Activated T-helper 17 cell treated with anti-CD3 and anti-CD28 coated beads, Interleukin-2, amount 50 U/mL, for 72 hours (primary cell): ENCODE results near the gene OR4Q2. TPM values are rescaled to one million over a fixed set of nuclear protein-coding genes. Genes with fewer than 3 reads are reported as not detected.
A peak's percentile ranks its signal among the peaks of the same experiment; 100 is the strongest.
"Not testable (repeated sequence)": the region's sequence is repeated elsewhere in the genome, so short reads cannot be mapped to it uniquely, and the experiment has no call there.

Source experiments
- ATAC-seq: fragments of 150-1000 bp; cut with Tn5 transposase; replicated peaks from 2 replicates; pipeline ENCODE4 v1.10.0; 2021; ENCODE audit warnings: mild to moderate bottlenecking, moderate library complexity
- H3K27ac Mint-ChIP-seq: one replicate; pipeline ENCODE4 v1.8.0; 2022; ENCODE audit warnings: mixed read lengths
- H3K27me3 Mint-ChIP-seq: one replicate; pipeline ENCODE4 v1.8.0; 2022; ENCODE audit warnings: mixed read lengths
- H3K36me3 Mint-ChIP-seq: one replicate; pipeline ENCODE4 v1.8.0; 2022; ENCODE audit warnings: low read depth, mild to moderate bottlenecking, mixed read lengths
- H3K4me1 Mint-ChIP-seq: one replicate; pipeline ENCODE4 v1.8.0; 2022; ENCODE audit warnings: mixed read lengths
- H3K4me3 Mint-ChIP-seq: one replicate; pipeline ENCODE4 v1.8.0; 2022; ENCODE audit warnings: mild to moderate bottlenecking, mixed read lengths
- H3K9me3 Mint-ChIP-seq: one replicate; pipeline ENCODE4 v1.8.0; 2022; ENCODE audit warnings: mixed read lengths
- total RNA-seq, 2 donors: library from RNA; stranded (reverse); gene quantifications; one replicate each; pipeline ENCODE4 v1.2.3, GENCODE V29; 2022

OR4Q2 gene
- not detected for total RNA-seq

DNA sequence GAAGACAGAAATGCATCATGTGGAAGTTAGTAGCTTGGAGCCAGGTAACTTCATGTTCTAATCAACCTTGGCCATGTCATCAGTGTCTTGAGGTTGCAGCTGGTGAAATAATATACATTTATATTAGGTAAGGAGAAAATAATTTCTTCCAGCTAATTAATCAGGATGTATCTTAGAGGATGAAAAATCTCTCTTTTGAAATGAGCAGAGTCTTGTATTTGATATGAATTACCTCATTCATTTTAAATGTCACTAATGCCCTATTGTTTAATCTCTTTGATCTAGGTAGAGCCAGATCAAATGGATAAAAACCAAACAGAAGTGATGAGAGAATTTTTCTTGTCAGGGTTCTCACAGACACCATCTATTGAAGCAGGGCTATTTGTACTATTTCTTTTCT is at the start of gene OR4Q2:
TSS of gene OR4Q2 (plus strand) at position 301 of the 400 bp plus-strand sequence.
- no peak for ATAC-seq
- peaks cover 3% of the 10 kb centered on the region for H3K9me3 Mint-ChIP-seq
- H3K4me3 Mint-ChIP-seq: no peak within 1 kb of the TSS
- no peaks in the 10 kb centered on the region for H3K4me1 Mint-ChIP-seq
- H3K36me3 Mint-ChIP-seq: no peaks in the 10 kb centered on the region
- H3K27ac Mint-ChIP-seq: no peak within 1 kb of the TSS
- H3K27me3 Mint-ChIP-seq: no peaks in the 10 kb centered on the region

DNA sequence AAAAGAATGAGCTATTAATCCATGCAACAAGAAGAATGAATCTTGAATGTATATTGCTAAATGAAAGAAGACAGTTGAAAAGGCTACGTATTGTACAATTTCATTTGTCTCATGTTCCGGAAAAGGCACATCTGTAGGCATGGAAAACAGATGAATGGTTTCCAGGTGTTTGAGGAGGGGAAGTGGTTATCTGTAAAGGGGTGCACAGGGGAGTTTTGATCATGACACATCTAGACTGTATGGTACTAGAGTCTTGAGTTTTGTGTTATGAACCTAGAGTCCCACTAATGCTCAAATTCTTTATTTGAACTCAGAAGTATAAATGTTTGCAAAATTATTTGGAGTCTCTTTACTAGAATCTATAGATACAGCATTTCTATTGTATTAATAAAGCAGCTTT is 32.2 kb upstream of the OR4Q2 start:
- not testable (repeated sequence) for H3K4me3 Mint-ChIP-seq, ATAC-seq, H3K9me3 Mint-ChIP-seq, H3K36me3 Mint-ChIP-seq, H3K4me1 Mint-ChIP-seq, H3K27ac Mint-ChIP-seq, H3K27me3 Mint-ChIP-seq

DNA sequence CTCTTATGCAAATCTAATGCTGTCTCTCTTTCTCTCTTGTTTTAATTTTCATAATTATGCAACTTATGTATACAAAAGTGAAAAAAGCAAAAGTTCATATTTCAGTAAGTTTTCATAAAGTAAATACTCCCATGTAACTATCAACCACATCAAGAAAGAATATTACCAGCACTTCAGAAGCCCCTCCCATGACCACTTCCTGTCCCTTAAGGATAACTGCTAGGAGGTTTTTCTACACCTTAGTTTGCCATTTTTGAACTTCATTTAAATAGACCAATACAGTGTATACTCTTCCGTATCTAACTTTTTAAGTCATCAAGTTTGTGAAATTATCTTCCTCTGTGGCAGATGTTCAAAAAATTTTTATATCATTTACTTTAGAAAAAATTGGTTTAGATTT is 27.1 kb upstream of the OR4Q2 start:
- H3K4me1 Mint-ChIP-seq: peaks cover 14% of the 10 kb centered on the region
- peak; percentile 51 for ATAC-seq
- H3K36me3 Mint-ChIP-seq: no peaks in the 10 kb centered on the region
- H3K9me3 Mint-ChIP-seq: peaks cover 12% of the 10 kb centered on the region
- H3K27me3 Mint-ChIP-seq: no peaks in the 10 kb centered on the region
- H3K4me3 Mint-ChIP-seq: peak overlapping the region; percentile 24
- H3K27ac Mint-ChIP-seq: peak overlapping the region; percentile 65

DNA sequence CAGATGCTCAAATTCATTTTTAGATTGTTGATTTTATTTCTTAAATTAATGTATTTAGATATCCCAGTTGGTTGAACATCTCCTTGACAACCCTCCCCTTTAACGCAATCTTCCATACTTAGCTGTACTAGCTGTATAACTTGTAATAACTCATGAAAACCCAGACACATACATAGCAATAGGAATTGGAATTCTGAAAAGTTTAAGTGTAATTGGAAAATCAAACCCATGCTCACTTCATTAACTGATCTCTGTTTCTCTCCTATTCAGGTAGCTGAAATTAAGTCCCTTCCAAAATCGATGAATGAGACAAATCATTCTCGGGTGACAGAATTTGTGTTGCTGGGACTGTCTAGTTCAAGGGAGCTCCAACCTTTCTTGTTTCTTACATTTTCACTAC is 26.7 kb upstream of the OR4Q2 start, which contains the start of gene OR4K15:
TSS of gene OR4K15 (plus strand) at position 301 of the 400 bp plus-strand sequence. CDS start at position 301, 0 bp downstream.
- peaks cover 14% of the 10 kb centered on the region for H3K4me1 Mint-ChIP-seq
- no peak for ATAC-seq
- H3K4me3 Mint-ChIP-seq: peak within 1 kb of the TSS; percentile 24
- peaks cover 12% of the 10 kb centered on the region for H3K9me3 Mint-ChIP-seq
- H3K27me3 Mint-ChIP-seq: no peaks in the 10 kb centered on the region
- H3K36me3 Mint-ChIP-seq: no peaks in the 10 kb centered on the region
- H3K27ac Mint-ChIP-seq: peak within 1 kb of the TSS; percentile 65

DNA sequence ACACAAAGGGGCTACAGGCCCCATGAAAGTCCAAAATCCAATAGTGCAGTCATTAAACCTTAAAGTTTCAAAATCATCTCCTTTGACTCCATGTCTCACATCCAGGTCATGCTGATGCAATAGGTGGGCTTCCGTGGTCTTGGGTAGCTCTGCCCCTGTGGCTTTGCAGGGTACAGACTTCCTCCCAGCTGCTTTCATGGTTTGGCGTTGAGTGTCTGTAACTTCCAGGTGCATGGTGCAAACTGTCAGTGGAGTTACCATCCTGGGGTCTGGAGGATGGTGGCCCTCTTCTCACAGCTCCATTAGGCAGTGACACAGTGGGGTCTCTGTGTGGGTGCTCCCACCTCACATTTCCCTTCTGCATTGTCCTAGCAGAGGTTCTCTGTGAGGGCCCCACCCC is 8.5 kb upstream of the OR4Q2 start:
- Mint-ChIP-seq H3K9me3 (peaks cover 10% of the 10 kb centered on the region), H3K4me3 (no peak overlapping the region), H3K36me3 (no peaks in the 10 kb centered on the region), H3K4me1 (no peaks in the 10 kb centered on the region), H3K27me3 (no peaks in the 10 kb centered on the region), H3K27ac (no peak overlapping the region)
- no peak for ATAC-seq

DNA sequence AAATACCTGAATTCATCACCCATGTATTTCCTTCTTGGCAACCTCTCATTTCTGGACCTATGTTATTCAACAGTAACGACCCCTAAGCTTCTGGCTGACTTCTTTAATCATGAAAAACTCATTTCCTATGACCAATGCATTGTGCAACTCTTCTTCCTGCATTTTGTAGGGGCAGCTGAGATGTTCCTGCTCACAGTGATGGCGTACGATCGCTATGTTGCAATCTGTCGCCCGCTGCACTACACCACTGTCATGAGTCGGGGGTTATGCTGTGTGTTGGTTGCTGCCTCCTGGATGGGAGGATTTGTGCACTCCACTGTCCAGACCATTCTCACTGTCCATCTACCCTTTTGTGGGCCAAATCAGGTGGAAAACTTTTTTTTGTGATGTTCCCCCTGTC is 356 bp downstream of the OR4Q2 start:
- H3K9me3 Mint-ChIP-seq: peaks cover 5% of the 10 kb centered on the region
- no peaks in the 10 kb centered on the region for H3K4me1 Mint-ChIP-seq

DNA sequence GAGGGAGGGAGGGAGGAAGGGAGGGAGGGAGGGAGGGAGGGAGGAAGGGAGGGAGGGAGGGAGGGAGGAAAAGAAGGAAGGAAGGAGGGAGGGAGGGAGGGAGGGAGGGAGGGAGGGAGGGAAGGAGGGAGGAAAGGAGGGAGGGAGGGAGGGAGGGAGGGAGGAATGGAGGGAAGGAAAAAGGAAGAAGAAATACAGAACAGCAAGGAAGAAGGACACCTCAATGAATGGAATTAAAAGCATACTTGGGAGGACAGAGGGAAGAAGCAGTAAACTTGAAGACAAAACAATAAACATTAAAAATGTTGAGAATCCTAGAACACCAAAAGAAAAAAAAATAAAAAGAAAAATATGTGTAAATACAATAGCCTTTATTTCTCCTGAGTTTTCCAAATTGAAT is 6.2 kb downstream of the OR4Q2 start:
- Mint-ChIP-seq H3K36me3 (no peaks in the 10 kb centered on the region), H3K27me3 (no peaks in the 10 kb centered on the region), H3K27ac (no peak overlapping the region), H3K4me3 (no peak overlapping the region), H3K4me1 (no peaks in the 10 kb centered on the region), H3K9me3 (peaks cover 10% of the 10 kb centered on the region)
- no peak for ATAC-seq

More for the DNA sequence above, 356 bp downstream of the OR4Q2 start:
- no peaks in the 10 kb centered on the region for H3K27me3 Mint-ChIP-seq
- H3K4me3 Mint-ChIP-seq: no peak overlapping the region
- no peak overlapping the region for H3K27ac Mint-ChIP-seq
- no peak for ATAC-seq
- no peaks in the 10 kb centered on the region for H3K36me3 Mint-ChIP-seq

DNA sequence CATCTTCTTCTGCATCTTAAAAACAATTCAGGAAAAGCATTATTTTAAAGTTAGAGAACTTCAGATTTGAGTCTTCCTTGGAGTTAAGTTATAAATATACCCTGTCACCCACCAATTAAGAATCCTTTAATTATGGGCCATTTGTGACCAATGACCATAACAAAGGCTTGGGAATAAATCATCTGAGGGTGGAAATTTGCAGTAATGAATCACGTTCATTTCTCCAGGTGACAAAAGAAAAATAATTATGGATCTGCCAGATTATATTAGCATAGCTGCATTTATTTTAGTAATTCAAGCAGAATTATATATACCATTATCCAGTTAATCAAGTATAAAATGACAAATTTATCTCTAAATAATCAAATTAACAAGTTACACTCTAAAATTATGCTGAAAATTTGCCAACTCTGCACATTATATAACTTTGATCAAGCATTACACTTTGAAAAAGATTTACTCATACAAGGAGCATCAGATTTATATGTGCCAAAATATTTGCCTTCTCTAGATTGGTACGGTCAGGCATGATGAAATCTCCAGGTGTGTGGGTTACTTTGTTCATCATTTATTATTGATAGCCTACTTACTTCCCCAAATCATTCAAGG is 17.4 kb downstream of the OR4Q2 start, which contains the start of gene OR4K14:
TSS of gene OR4K14 (minus strand) at position 51 of the 609 bp plus-strand sequence. CDS start 4,114 bp downstream, outside the sequence.
- H3K9me3 Mint-ChIP-seq: peaks cover 2% of the 10 kb centered on the region

DNA sequence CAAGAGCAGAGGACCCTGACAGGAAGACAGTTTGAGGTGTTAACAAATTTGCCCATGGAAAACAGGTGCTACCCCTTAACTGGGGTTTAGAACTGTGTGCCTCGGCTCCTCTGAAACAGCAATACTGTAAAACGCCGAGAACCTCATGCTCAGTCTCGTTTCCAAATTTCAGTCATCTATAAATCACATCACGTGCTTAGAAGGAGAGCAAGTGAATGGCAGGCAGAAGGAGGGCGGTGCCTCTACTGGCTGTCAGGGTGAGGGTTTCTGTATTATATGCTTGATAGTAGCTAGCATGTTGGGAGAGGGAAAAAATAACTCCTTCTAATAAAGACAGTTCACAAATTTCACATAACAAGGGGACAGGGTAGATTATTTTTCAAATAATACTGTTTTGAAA is 29.1 kb downstream of the OR4Q2 start:
- no peak for ATAC-seq
- Mint-ChIP-seq H3K36me3 (no peaks in the 10 kb centered on the region), H3K27me3 (no peaks in the 10 kb centered on the region), H3K4me3 (no peak overlapping the region), H3K9me3 (no peaks in the 10 kb centered on the region), H3K27ac (no peak overlapping the region), H3K4me1 (no peaks in the 10 kb centered on the region)

More for the DNA sequence above, 17.4 kb downstream of the OR4Q2 start, which contains the start of gene OR4K14:
- no peak for ATAC-seq
- H3K4me3 Mint-ChIP-seq: no peak within 1 kb of the TSS
- H3K27ac Mint-ChIP-seq: no peak within 1 kb of the TSS
- H3K36me3 Mint-ChIP-seq: no peaks in the 10 kb centered on the region
- H3K4me1 Mint-ChIP-seq: no peaks in the 10 kb centered on the region
- H3K27me3 Mint-ChIP-seq: peaks cover 8% of the 10 kb centered on the region

DNA sequence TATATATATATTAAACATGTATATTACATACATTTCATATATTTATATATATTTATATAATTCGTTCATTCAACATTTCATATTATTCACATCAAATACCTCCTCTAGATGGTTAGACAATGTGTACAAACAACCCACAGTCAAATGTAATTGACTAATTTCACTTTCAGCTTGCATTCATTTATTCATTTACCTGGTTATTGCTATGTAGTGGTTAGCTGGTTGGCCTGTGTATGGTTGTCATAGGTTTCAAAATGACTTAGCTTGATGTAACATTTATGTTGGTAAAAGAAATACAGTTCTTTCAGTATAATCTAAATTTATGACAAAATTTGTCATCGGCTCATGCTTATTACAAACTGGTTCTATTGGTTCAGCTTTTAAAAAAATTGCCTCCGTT is 33.5 kb downstream of the OR4Q2 start:
- no peaks in the 10 kb centered on the region for H3K36me3 Mint-ChIP-seq
- H3K27ac Mint-ChIP-seq: no peak overlapping the region
- H3K4me1 Mint-ChIP-seq: no peaks in the 10 kb centered on the region
- H3K27me3 Mint-ChIP-seq: no peaks in the 10 kb centered on the region
- H3K4me3 Mint-ChIP-seq: no peak overlapping the region
- H3K9me3 Mint-ChIP-seq: no peaks in the 10 kb centered on the region
- ATAC-seq: peak; percentile 38

DNA sequence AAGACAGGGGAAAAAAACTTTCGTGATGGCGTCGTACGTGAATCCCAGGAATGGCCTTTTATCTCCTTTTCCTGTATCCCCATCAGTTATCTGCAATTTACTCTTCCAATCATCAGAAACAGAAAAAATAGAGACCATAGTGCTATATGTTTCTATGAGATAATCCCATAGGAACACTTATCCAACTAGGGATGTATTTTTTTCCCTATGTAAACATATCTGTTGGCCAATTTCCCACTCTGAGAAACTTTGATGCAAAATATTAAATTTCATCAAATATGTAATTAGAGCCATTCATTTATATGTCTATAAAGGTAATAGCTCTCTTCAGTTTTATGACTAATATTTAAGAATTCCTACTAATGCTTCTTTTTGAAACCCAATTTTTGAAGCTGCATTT is 34.0 kb downstream of the OR4Q2 start, which contains the start of gene OR4K13:
TSS of gene OR4K13 (minus strand) at position 101 of the 400 bp plus-strand sequence. CDS start 1,280 bp downstream, outside the sequence.
- no peaks in the 10 kb centered on the region for H3K4me1 Mint-ChIP-seq
- H3K27me3 Mint-ChIP-seq: no peaks in the 10 kb centered on the region
- no peak for ATAC-seq
- H3K9me3 Mint-ChIP-seq: no peaks in the 10 kb centered on the region
- H3K36me3 Mint-ChIP-seq: no peaks in the 10 kb centered on the region
- H3K27ac Mint-ChIP-seq: no peak within 1 kb of the TSS
- H3K4me3 Mint-ChIP-seq: no peak within 1 kb of the TSS

DNA sequence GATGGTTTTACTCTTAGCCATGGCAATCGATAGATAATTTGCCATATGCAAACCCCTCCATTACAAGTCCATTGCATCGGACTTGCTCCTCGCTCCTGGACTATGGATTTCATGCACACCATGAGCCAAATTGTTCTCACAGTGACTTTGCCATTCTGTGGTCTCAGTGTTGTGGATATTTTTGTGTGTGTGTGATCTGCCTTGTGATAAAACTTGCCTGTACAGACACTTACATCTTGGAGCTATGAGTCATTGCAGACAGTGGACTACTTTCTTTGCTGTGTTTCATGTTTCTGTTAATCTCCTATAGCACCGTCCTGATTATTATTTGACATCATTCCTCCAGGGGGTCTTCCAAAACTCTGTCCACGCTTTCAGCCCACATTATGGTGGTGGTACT is 42.3 kb downstream of the OR4Q2 start:
- no peaks in the 10 kb centered on the region for H3K4me1 Mint-ChIP-seq
- H3K27me3 Mint-ChIP-seq: peaks cover 14% of the 10 kb centered on the region

DNA sequence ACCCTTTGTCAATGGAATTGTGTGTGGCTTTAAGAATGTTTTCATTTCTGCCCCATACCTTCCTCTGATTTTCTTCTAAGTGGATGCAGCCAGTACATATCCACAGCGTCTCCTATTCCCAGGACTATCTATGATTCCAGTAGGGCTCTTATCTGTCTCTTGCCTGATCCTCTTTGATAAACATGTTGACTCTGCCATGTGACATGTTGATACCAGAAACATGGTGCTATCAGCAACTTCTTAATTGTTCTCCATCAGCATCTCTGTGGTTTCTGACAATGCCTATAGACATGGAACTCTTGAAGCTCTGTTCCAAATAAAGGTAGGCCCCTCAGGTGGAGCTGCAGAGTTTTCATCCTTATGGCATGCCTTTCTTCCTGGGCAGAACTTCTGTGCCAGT is 46.2 kb downstream of the OR4Q2 start:
- Mint-ChIP-seq H3K27me3 (peaks cover 21% of the 10 kb centered on the region), H3K36me3 (no peaks in the 10 kb centered on the region), H3K4me3 (no peak overlapping the region), H3K4me1 (no peaks in the 10 kb centered on the region), H3K9me3 (no peaks in the 10 kb centered on the region), H3K27ac (no peak overlapping the region)
- no peak for ATAC-seq

More for the DNA sequence above, 42.3 kb downstream of the OR4Q2 start:
- H3K4me3 Mint-ChIP-seq: no peak overlapping the region
- H3K27ac Mint-ChIP-seq: no peak overlapping the region
- no peak for ATAC-seq
- H3K9me3 Mint-ChIP-seq: peaks cover 4% of the 10 kb centered on the region
- H3K36me3 Mint-ChIP-seq: no peaks in the 10 kb centered on the region
